Calu3 (cell line): ENCODE measurements around the gene ADCK2. TPM values are rescaled to one million over a fixed set of nuclear protein-coding genes. Genes with fewer than 3 reads are reported as not detected.
"Not testable (repeated sequence)": the region's sequence is repeated elsewhere in the genome, so short reads cannot be mapped to it uniquely, and the experiment has no call there.

Experiments
- BruUV-seq: library from RNA; stranded (reverse); fragments of 400-500 nt; replicated peaks from 2 replicates; lab custom pipeline; 2021; lab: Mats Ljungman, UMichigan
- CTCF ChIA-PET: fragments of 300-600 bp; sonication (Branson Sonifier 250); formaldehyde crosslinking; loops from one replicate; lab custom pipeline; 2022; ENCODE audit warnings: antibody characterized with exemption; lab: Charles Lee
- DNase-seq: peaks from one replicate; pipeline ENCODE4 v3.0.0; 2022
- H3K27ac Mint-ChIP-seq: one replicate; pipeline ENCODE4 v1.8.0; 2022; ENCODE audit warnings: mixed read lengths; ENCODE audit not compliant: unreplicated experiment
- H3K27me3 Mint-ChIP-seq: one replicate; pipeline ENCODE4 v1.8.0; 2022; ENCODE audit warnings: mixed read lengths; ENCODE audit not compliant: unreplicated experiment
- H3K36me3 Mint-ChIP-seq: one replicate; pipeline ENCODE4 v1.8.0; 2022; ENCODE audit warnings: mild to moderate bottlenecking, moderate library complexity, mixed read lengths; ENCODE audit not compliant: insufficient read depth, unreplicated experiment
- H3K4me1 Mint-ChIP-seq: one replicate; pipeline ENCODE4 v1.8.0; 2022; ENCODE audit warnings: mild to moderate bottlenecking, low read depth, mixed read lengths; ENCODE audit not compliant: unreplicated experiment
- H3K4me3 Mint-ChIP-seq: one replicate; pipeline ENCODE4 v1.8.0; 2022; ENCODE audit warnings: mild to moderate bottlenecking, low read depth, moderate library complexity, mixed read lengths; ENCODE audit not compliant: unreplicated experiment
- H3K9me3 Mint-ChIP-seq: one replicate; pipeline ENCODE4 v1.8.0; 2022; ENCODE audit warnings: low read depth, mixed read lengths; ENCODE audit not compliant: unreplicated experiment
- intact Hi-C: fragments of 100-400 bp; cut with micrococcal nuclease; formaldehyde crosslinking; loops from one replicate; pipeline ENCODE4 v1.10.0; 2022; ENCODE audit not compliant: unreplicated experiment
- total RNA-seq: library from RNA; stranded (reverse); gene quantifications from 2 replicates; pipeline ENCODE4 v1.2.3, GENCODE V29; 2022
- TF ChIP-seq, protein P1 (sequence below): fragments of 200-600 bp; IDR thresholded peaks from one replicate; pipeline ENCODE4 v1.8.0; 2022; ENCODE audit warnings: antibody characterized with exemption; ENCODE audit not compliant: unreplicated experiment

Gene ADCK2
- total RNA-seq, 1 experiment from 2014 or later: 12.6 TPM

DNA sequence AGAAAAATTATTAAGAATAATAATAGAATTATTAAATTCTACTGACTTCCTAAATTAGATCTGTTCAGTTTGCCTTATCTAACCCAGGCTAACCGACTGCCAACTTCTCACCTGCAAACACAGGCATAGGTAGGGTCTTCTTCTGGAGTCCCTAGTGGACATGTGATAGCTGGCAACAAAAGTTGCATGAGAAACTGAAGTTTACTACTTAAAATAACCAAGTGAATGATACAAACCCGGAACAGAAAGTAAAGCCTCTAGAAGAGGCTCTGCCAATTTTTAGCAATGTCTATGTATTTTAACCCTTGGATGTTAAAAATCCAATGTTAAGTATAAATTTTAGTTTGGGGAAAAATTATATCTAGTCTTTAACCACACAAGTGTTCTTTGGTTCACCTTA is 61.4 kb downstream of the ADCK2 start:
- CTCF ChIA-PET: no interaction called here

DNA sequence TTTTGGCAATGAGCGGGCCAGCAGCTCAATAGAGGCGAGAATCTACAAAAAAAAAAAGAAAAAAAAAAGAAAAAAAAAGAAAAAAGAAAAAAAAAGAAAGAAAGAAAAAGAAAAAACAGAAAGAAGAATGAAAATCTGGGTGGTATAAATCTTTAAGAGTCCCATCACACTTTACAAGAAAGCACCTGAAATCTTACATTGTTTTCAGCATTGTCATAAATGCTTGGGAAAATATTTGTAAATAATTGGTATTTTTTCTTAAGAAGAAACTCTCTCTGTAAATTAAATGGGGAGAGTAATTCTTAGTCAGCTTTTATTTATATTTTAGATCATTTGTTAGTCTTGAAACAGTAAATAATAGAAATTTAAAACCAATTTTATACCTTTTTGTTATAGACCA is 62.0 kb downstream of the ADCK2 start:
- no TSS peak for BruUV-seq
- TF ChIP-seq, protein P1, sequence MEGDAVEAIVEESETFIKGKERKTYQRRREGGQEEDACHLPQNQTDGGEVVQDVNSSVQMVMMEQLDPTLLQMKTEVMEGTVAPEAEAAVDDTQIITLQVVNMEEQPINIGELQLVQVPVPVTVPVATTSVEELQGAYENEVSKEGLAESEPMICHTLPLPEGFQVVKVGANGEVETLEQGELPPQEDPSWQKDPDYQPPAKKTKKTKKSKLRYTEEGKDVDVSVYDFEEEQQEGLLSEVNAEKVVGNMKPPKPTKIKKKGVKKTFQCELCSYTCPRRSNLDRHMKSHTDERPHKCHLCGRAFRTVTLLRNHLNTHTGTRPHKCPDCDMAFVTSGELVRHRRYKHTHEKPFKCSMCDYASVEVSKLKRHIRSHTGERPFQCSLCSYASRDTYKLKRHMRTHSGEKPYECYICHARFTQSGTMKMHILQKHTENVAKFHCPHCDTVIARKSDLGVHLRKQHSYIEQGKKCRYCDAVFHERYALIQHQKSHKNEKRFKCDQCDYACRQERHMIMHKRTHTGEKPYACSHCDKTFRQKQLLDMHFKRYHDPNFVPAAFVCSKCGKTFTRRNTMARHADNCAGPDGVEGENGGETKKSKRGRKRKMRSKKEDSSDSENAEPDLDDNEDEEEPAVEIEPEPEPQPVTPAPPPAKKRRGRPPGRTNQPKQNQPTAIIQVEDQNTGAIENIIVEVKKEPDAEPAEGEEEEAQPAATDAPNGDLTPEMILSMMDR: no peak
- Mint-ChIP-seq H3K27ac (no peak overlapping the region), H3K4me1 (no peaks in the 10 kb centered on the region), H3K27me3 (no peaks in the 10 kb centered on the region), H3K36me3 (peaks cover 7% of the 10 kb centered on the region), H3K4me3 (no peak overlapping the region), H3K9me3 (no peaks in the 10 kb centered on the region)
- intact Hi-C loops: no loop called here
- DNase-seq: no peak
- CTCF ChIA-PET: no interaction called here

More for the DNA sequence above, 61.4 kb downstream of the ADCK2 start:
- H3K4me1 Mint-ChIP-seq: no peaks in the 10 kb centered on the region
- intact Hi-C loops: no loop called here
- no TSS peak for BruUV-seq
- no peak overlapping the region for H3K27ac Mint-ChIP-seq
- no peak overlapping the region for H3K4me3 Mint-ChIP-seq
- no peaks in the 10 kb centered on the region for H3K9me3 Mint-ChIP-seq
- no peak for DNase-seq
- TF ChIP-seq, protein P1: no peak
- no peaks in the 10 kb centered on the region for H3K27me3 Mint-ChIP-seq
- peaks cover 9% of the 10 kb centered on the region for H3K36me3 Mint-ChIP-seq

DNA sequence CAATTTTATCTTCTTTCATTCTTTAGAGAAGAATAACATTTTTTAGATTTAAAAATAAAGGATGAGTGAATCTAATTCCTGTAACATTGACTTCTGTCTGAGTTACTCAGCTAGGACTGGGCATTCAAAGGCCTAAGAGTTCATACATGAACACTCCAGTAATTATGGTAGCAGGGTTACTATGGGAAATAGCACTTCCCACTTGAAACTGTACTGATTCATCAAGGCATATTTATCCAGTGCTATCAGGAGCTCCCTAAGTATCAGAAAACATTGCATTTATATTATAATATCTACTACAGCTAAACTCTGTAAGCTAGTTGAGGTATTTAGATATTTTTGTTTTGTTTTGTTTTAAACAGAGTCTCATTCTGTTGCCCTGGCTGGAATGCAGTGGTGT is 65.5 kb downstream of the ADCK2 start:
- no peaks in the 10 kb centered on the region for H3K4me1 Mint-ChIP-seq
- H3K27me3 Mint-ChIP-seq: no peaks in the 10 kb centered on the region
- DNase-seq: no peak
- no peaks in the 10 kb centered on the region for H3K9me3 Mint-ChIP-seq
- no peak overlapping the region for H3K27ac Mint-ChIP-seq
- no TSS peak for BruUV-seq
- H3K36me3 Mint-ChIP-seq: peaks cover 4% of the 10 kb centered on the region
- H3K4me3 Mint-ChIP-seq: no peak overlapping the region
- CTCF ChIA-PET: no interaction called here
- intact Hi-C loops: no loop called here
- TF ChIP-seq, protein P1: no peak

DNA sequence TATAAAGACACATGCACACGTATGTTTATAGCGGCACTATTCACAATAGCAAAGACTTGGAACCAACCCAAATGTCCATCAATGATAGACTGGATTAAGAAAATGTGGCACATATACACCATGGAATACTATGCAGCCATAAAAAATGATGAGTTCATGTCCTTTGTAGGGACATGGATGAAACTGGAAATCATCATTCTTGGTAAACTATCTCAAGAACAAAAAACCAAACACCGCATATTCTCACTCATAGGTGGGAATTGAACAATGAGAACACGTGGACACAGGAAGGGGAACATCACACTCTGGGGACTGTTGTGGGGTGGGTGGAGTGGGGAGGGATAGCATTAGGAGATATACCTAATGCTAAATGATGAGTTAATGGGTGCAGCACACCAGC is 70.5 kb downstream of the ADCK2 start:
- H3K4me1 Mint-ChIP-seq, CTCF ChIA-PET, intact Hi-C loops, DNase-seq, BruUV-seq, H3K4me3 Mint-ChIP-seq, H3K27ac Mint-ChIP-seq, H3K36me3 Mint-ChIP-seq, H3K27me3 Mint-ChIP-seq, H3K9me3 Mint-ChIP-seq: not testable (repeated sequence)

DNA sequence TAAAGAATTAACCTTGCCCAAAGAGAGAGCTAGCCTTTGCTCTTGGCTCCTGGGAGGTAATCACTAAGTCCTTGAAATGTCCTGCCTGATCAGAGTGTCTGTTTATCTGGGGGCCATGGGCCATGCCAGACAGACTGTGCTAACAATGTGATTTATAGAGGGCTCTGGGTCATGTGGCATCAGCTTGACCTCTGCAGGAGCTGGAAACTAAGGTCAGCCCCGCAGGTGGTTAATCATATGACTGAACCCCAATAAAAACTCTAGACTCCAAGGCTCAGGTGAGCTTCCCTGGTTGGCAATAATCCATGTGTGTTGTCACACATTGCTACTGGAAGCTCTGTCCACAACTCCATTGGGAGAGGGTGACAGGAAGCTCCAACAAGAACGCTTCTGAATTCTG is 71.3 kb downstream of the ADCK2 start:
- Mint-ChIP-seq H3K27me3 (no peaks in the 10 kb centered on the region), H3K4me1 (no peaks in the 10 kb centered on the region), H3K36me3 (no peaks in the 10 kb centered on the region), H3K27ac (no peak overlapping the region), H3K4me3 (no peak overlapping the region), H3K9me3 (no peaks in the 10 kb centered on the region)
- CTCF ChIA-PET: no interaction called here
- DNase-seq: no peak
- BruUV-seq: no TSS peak
- TF ChIP-seq, protein P1: no peak
- intact Hi-C loops: no loop called here

Other genes with a start within 250 kb of the ADCK2 start
- 83.9 and 85.3 TPM in 2 replicates for gene MKRN1, start 193.4 kb upstream of the ADCK2 start, total RNA-seq
- not detected in 2 replicates for gene DENND2A, start 32.1 kb upstream of the ADCK2 start, total RNA-seq
- gene NDUFB2, start 23.8 kb downstream of the ADCK2 start, total RNA-seq: 128 and 132 TPM in 2 replicates